HEK293 (cell line): ENCODE measurements around the gene ZFYVE1.
A peak's percentile ranks its signal among the peaks of the same experiment; 100 is the strongest.

ENCODE experiments used
- BCL6B ChIP-seq: fragments of 450-650 bp; formaldehyde crosslinking; IDR thresholded peaks from 2 replicates; pipeline ENCODE4 v1.5.1; 2017; ENCODE audit warnings: missing biosample characterization, missing genetic modification characterization
- GFI1B ChIP-seq: fragments of 450-650 bp; formaldehyde crosslinking; IDR thresholded peaks from 2 replicates; pipeline ENCODE4 v1.5.1; 2016; ENCODE audit warnings: missing biosample characterization, missing genetic modification characterization
- HOXC10 ChIP-seq: sonication (generic); formaldehyde crosslinking; IDR thresholded peaks from 2 replicates; pipeline ENCODE4 v1.8.1; 2023; ENCODE audit warnings: mild to moderate bottlenecking, missing genetic modification reagents
- HOXD13 ChIP-seq: sonication (generic); formaldehyde crosslinking; IDR thresholded peaks from 2 replicates; pipeline ENCODE4 v1.8.0; 2022; ENCODE audit warnings: missing genetic modification reagents, borderline replicate concordance
- ZBTB1 ChIP-seq: fragments of 450-650 bp; formaldehyde crosslinking; IDR thresholded peaks from 2 replicates; pipeline ENCODE4 v1.5.1; 2016; ENCODE audit warnings: missing biosample characterization, missing genetic modification characterization
- ZBTB11 ChIP-seq: fragments of 450-650 bp; formaldehyde crosslinking; conservative IDR thresholded peaks from 2 replicates; pipeline ENCODE4 v1.5.1; 2016; ENCODE audit warnings: low read depth, missing biosample characterization, missing genetic modification characterization
- ZBTB17 ChIP-seq: fragments of 450-650 bp; formaldehyde crosslinking; IDR thresholded peaks from 2 replicates; pipeline ENCODE4 v1.5.1; 2016; ENCODE audit warnings: missing biosample characterization, missing genetic modification characterization
- ZBTB26 ChIP-seq: fragments of 450-650 bp; formaldehyde crosslinking; optimal IDR thresholded peaks from 2 replicates; pipeline ENCODE3; 2016; ENCODE audit warnings: missing biosample characterization, mild to moderate bottlenecking, missing genetic modification characterization
- ZBTB8A ChIP-seq: fragments of 450-650 bp; formaldehyde crosslinking; IDR thresholded peaks from 2 replicates; pipeline ENCODE4 v1.5.1; 2016; ENCODE audit warnings: missing biosample characterization, missing genetic modification characterization
- ZFHX2 ChIP-seq: fragments of 450-650 bp; formaldehyde crosslinking; conservative IDR thresholded peaks from 2 replicates; pipeline ENCODE4 v1.5.1; 2016; ENCODE audit warnings: missing biosample characterization, missing genetic modification characterization
- ZFP37 ChIP-seq: fragments of 450-650 bp; formaldehyde crosslinking; IDR thresholded peaks from 2 replicates; pipeline ENCODE4 v1.5.1; 2016; ENCODE audit warnings: missing biosample characterization, missing genetic modification characterization
- ZFP69B ChIP-seq: fragments of 450-650 bp; formaldehyde crosslinking; IDR thresholded peaks from 2 replicates; pipeline ENCODE4 v1.5.1; 2016; ENCODE audit warnings: missing biosample characterization, missing genetic modification characterization
- ZNF24 ChIP-seq: fragments of 450-650 bp; formaldehyde crosslinking; IDR thresholded peaks from 2 replicates; pipeline ENCODE4 v1.5.1; 2016; ENCODE audit warnings: missing biosample characterization, missing genetic modification characterization
- ZNF311 ChIP-seq: fragments of 450-650 bp; formaldehyde crosslinking; IDR thresholded peaks from 2 replicates; pipeline ENCODE4 v1.5.1; 2017; ENCODE audit warnings: missing biosample characterization, missing genetic modification characterization, borderline replicate concordance
- ZNF341 ChIP-seq: fragments of 450-650 bp; formaldehyde crosslinking; IDR thresholded peaks from 2 replicates; pipeline ENCODE4; 2016; ENCODE audit warnings: low read depth, missing biosample characterization, missing genetic modification characterization
- ZNF394 ChIP-seq: fragments of 450-650 bp; formaldehyde crosslinking; IDR thresholded peaks from 2 replicates; pipeline ENCODE4 v1.5.1; 2016; ENCODE audit warnings: missing biosample characterization, missing genetic modification characterization, mild to moderate bottlenecking, moderate library complexity, borderline replicate concordance
- ZNF513 ChIP-seq: fragments of 450-650 bp; IDR thresholded peaks from 2 replicates; pipeline ENCODE4 v1.5.1; 2018; ENCODE audit warnings: missing biosample characterization, missing genetic modification characterization
- ZNF518A ChIP-seq: fragments of 450-650 bp; formaldehyde crosslinking; conservative IDR thresholded peaks from 2 replicates; pipeline ENCODE4 v1.5.1; 2016; ENCODE audit warnings: low read depth, missing biosample characterization, missing genetic modification characterization
- ZNF549 ChIP-seq: fragments of 450-650 bp; IDR thresholded peaks from 2 replicates; pipeline ENCODE4 v1.5.1; 2018; ENCODE audit warnings: missing biosample characterization, missing genetic modification characterization, mild to moderate bottlenecking, inconsistent platforms, moderate library complexity
- ZNF580 ChIP-seq: fragments of 450-650 bp; formaldehyde crosslinking; IDR thresholded peaks from 2 replicates; pipeline ENCODE4 v1.5.1; 2016; ENCODE audit warnings: missing biosample characterization, missing genetic modification characterization
- ZNF629 ChIP-seq: fragments of 450-650 bp; formaldehyde crosslinking; IDR thresholded peaks from 2 replicates; pipeline ENCODE4 v1.5.1; 2017; ENCODE audit warnings: missing biosample characterization, missing genetic modification characterization
- ZNF645 ChIP-seq: fragments of 450-650 bp; formaldehyde crosslinking; IDR thresholded peaks from 2 replicates; pipeline ENCODE4; 2016; ENCODE audit warnings: missing biosample characterization, missing genetic modification characterization
- ZNF654 ChIP-seq: fragments of 450-650 bp; formaldehyde crosslinking; IDR thresholded peaks from 2 replicates; pipeline ENCODE4 v1.5.1; 2016; ENCODE audit warnings: low read depth, missing biosample characterization, missing genetic modification characterization
- ZNF658 ChIP-seq: fragments of 450-650 bp; formaldehyde crosslinking; IDR thresholded peaks from 2 replicates; pipeline ENCODE4; 2016; ENCODE audit warnings: missing biosample characterization, missing genetic modification characterization
- ZSCAN30 ChIP-seq: fragments of 450-650 bp; IDR thresholded peaks from 2 replicates; pipeline ENCODE4 v1.5.1; 2018; ENCODE audit warnings: missing biosample characterization, mild to moderate bottlenecking, missing genetic modification characterization, moderate library complexity

ZFYVE1 gene

GRCh38 chr14:73058224-73058921 lies 31.5 kb upstream of the ZFYVE1 start, which contains the start of gene RBM25 (continued):
- peak; percentile 27; the same call in 1 of the 2 replicates for TF ChIP-seq ZBTB11 (tag by site-specific recombination)
- TF ChIP-seq ZNF341, result peak; percentile 54; the same call in 1 of the 2 replicates
- TF ChIP-seq ZNF311, result no peak
- no peak; the same call in 1 of the 2 replicates for TF ChIP-seq ZFP69B
- TF ChIP-seq BCL6B (tag by site-specific recombination), result no peak
- peak; percentile 53; the same call in 1 of the 2 replicates for TF ChIP-seq ZNF24
- TF ChIP-seq ZSCAN30 (tag by site-specific recombination), result peak; percentile 36; the same call in 1 of the 2 replicates
- TF ChIP-seq ZBTB8A (tag by site-specific recombination), result peak; percentile 31
- TF ChIP-seq ZBTB26 (tag by site-specific recombination), result peak; percentile 77
- TF ChIP-seq ZNF518A (tag by site-specific recombination), result peak; percentile 46; the same call in 1 of the 2 replicates
- TF ChIP-seq GFI1B (tag by site-specific recombination), result no peak
- TF ChIP-seq ZFP37 (tag by site-specific recombination), result no peak
- TF ChIP-seq ZNF394, result no peak
- no peak for TF ChIP-seq ZNF549 (tag by site-specific recombination)
- peak; percentile 67 for TF ChIP-seq ZNF629
- TF ChIP-seq ZBTB17 (tag by site-specific recombination), result peak; percentile 87
- peak; percentile 65; the same call in 1 of the 2 replicates for TF ChIP-seq HOXD13 (CRISPR knock-in tag)
- peak; percentile 92 for TF ChIP-seq ZNF513 (tag by site-specific recombination)
- TF ChIP-seq ZNF645 (tag by site-specific recombination), result no peak
- TF ChIP-seq ZNF654, result peak; percentile 20; the same call in 1 of the 2 replicates
- TF ChIP-seq HOXC10 (CRISPR knock-in tag), result peak; percentile 96
- TF ChIP-seq ZFHX2 (tag by site-specific recombination), result peak; percentile 90
- TF ChIP-seq ZNF580 (tag by site-specific recombination), result no peak
- TF ChIP-seq ZBTB1, result no peak
- TF ChIP-seq ZNF658 (tag by site-specific recombination), result no peak
